Measurements from ENCODE around the gene PDE1A. TPM values are rescaled to one million over a fixed set of nuclear protein-coding genes. Genes with fewer than 3 reads are reported as not detected.
A peak's percentile ranks its signal among the peaks of the same experiment; 100 is the strongest.

The PDE1A gene
- polyA plus RNA-seq, 1 of the 3 experiments (the other 2 are of a cell fraction) = 0.08 TPM

DNA sequence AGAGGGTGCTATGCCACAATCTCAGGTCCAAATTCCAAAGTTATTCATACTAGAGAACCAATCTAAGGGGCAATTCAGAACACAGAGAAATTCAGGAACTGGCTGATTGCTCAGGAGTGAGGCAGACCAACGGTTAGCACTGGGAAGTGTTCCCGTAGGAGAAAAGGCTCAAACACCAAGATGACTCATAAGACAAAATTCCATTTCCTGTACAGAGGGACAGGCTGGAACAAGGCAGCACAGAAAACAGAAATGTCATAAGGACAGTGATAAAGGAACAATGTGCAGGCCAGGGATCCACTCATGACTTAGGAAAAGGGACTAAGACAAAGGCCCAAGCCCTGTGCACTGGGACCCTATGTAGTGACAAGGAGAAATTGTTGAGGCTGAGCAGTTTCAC, 54.2 kb downstream of the PDE1A start (continued):
- peak; percentile 78 for TF ChIP-seq TCF12 (IDR thresholded peaks at IDR 0.05)

DNA sequence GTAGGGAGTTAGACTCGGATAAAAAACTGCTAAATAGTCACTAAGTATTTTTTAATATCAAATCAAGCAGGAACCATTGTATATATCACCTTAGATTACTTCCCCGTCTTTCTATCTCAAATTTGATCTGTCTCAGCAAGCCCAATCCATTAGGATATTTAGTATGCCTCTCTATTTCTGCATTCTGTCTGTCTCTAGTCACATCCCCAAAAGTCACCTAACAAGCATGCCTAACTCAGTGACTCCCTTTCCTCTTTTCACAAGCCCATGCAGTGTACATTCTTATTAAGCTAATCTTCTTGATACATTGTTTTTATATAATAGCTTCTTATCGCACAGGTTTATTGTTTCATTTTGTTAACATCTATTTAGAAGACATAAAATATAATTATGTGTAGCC, 57.8 kb downstream of the PDE1A start:
- Histone ChIP-seq H3K4me3 (ENCODE audit: low read depth in 2 of 2, low read length in 1 of 2) (no peak overlapping the region), H4K20me1 (ENCODE audit: insufficient read depth) (no peaks in the 10 kb centered on the region), H3K79me2 (ENCODE audit: insufficient read depth) (no peaks in the 10 kb centered on the region), H3F3A (replicated peaks; ENCODE audit: insufficient read depth) (peaks cover 18% of the 10 kb centered on the region), H2AFZ (ENCODE audit: low read depth) (no peak overlapping the region), H3K36me3 (replicated peaks in 1 of 2; ENCODE audit: control insufficient read depth in 1 of 2, insufficient read depth in 2 of 2, low read length in 1 of 2) (no peaks in the 10 kb centered on the region), H3K9ac (no peak overlapping the region), H3K27ac (ENCODE audit: low read depth in 2 of 2, low read length in 1 of 2) (no peak overlapping the region), H3K4me2 (no peak overlapping the region), H3K4me1 (ENCODE audit: control insufficient read depth in 1 of 2, insufficient read depth in 2 of 2, low read depth in 1 of 2, low read length in 1 of 2) (peaks cover 2 to 12% of the 10 kb centered on the region in 2 experiments), H3K27me3 (ENCODE audit: insufficient read depth) (no peaks in the 10 kb centered on the region), H3K9me2 (no peaks in the 10 kb centered on the region), H3K9me3 (no peaks in the 10 kb centered on the region)
- CTCF ChIA-PET = no interaction called here
- POLR2A ChIA-PET = no interaction called here
- TF ChIP-seq NRF1 (IDR thresholded peaks at IDR 0.05; ENCODE audit: low read depth, low read length) (no peak), CHD2 (IDR thresholded peaks at IDR 0.05; ENCODE audit: low read length, partially characterized antibody) (no peak), CTCF (IDR thresholded peaks at IDR 0.05) (no peak), EP300 (IDR thresholded peaks at IDR 0.05; ENCODE audit: borderline replicate concordance in 1 of 2, low read depth in 1 of 2, low read length in 1 of 2) (no peak), FOSL2 (IDR thresholded peaks at IDR 0.05; ENCODE audit: borderline replicate concordance, low read depth) (no peak), RAD21 (IDR thresholded peaks at IDR 0.05; ENCODE audit: low read length) (no peak), ELF1 (IDR thresholded peaks at IDR 0.05) (no peak), FOXM1 (IDR thresholded peaks at IDR 0.05; ENCODE audit: low read depth) (no peak), TCF12 (IDR thresholded peaks at IDR 0.05) (no peak), RXRA (IDR thresholded peaks at IDR 0.05; ENCODE audit: borderline replicate concordance, low read depth) (no peak), MEF2A (IDR thresholded peaks at IDR 0.05; ENCODE audit: borderline replicate concordance, low read depth) (no peak), GATA2 (CRISPR knock-in tag; IDR thresholded peaks at IDR 0.05) (no peak), FOXJ3 (CRISPR knock-in tag; IDR thresholded peaks at IDR 0.05) (no peak), USF1 (IDR thresholded peaks at IDR 0.05; ENCODE audit: borderline replicate concordance, low read depth) (no peak), SMC3 (IDR thresholded peaks at IDR 0.05; ENCODE audit: low read depth, low read length) (no peak), MXI1 (IDR thresholded peaks at IDR 0.05; ENCODE audit: low read depth, low read length) (no peak)
- TF ChIP-seq, protein P1, sequence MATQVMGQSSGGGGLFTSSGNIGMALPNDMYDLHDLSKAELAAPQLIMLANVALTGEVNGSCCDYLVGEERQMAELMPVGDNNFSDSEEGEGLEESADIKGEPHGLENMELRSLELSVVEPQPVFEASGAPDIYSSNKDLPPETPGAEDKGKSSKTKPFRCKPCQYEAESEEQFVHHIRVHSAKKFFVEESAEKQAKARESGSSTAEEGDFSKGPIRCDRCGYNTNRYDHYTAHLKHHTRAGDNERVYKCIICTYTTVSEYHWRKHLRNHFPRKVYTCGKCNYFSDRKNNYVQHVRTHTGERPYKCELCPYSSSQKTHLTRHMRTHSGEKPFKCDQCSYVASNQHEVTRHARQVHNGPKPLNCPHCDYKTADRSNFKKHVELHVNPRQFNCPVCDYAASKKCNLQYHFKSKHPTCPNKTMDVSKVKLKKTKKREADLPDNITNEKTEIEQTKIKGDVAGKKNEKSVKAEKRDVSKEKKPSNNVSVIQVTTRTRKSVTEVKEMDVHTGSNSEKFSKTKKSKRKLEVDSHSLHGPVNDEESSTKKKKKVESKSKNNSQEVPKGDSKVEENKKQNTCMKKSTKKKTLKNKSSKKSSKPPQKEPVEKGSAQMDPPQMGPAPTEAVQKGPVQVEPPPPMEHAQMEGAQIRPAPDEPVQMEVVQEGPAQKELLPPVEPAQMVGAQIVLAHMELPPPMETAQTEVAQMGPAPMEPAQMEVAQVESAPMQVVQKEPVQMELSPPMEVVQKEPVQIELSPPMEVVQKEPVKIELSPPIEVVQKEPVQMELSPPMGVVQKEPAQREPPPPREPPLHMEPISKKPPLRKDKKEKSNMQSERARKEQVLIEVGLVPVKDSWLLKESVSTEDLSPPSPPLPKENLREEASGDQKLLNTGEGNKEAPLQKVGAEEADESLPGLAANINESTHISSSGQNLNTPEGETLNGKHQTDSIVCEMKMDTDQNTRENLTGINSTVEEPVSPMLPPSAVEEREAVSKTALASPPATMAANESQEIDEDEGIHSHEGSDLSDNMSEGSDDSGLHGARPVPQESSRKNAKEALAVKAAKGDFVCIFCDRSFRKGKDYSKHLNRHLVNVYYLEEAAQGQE (IDR thresholded peaks at IDR 0.05; ENCODE audit: low read depth, low read length) = no peak
- TF ChIP-seq, protein P2, sequence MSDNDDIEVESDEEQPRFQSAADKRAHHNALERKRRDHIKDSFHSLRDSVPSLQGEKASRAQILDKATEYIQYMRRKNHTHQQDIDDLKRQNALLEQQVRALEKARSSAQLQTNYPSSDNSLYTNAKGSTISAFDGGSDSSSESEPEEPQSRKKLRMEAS (IDR thresholded peaks at IDR 0.05; ENCODE audit: low read depth) = no peak
- DNase-seq = no peak
- 94% methylated on average over 3 of the region's 3 CpGs for WGBS (ENCODE audit: low lambda C conversion rate)

Measured in SK-N-SH (cell line).